NCI-H345 treated with DMSO at 0.1 percent for 48 hours (cell line): ENCODE measurements around the gene CD151.

Experiments
- DNase-seq: peaks from one replicate; lab custom pipeline; 2025; ENCODE audit not compliant: unreplicated experiment; lab: John Stamatoyannopoulos, UW

Gene CD151

DNA sequence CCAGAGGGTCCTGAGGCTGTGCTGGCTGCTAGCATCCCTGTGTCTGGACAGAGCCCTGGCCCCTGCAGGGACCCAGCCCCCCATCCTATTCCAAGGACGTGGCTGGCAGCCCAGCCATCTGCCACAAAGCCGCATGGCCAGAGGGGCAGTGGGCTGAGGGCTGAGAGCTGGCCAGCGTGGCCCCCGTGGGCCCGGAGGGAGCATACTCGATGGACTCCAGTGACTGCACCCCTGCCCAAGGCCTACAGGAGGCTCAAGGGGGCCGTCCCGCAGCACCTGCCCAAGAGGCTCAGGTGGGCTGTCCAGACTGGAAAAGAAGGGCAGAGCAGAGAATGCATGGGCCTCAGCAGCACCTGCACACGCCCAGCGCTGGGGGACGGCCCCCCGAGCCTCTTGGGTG lies 23.0 kb downstream of the CD151 start:
- DNase-seq, result no peak

- no peak for DNase-seq
These were observed 23.6 kb downstream of the CD151 start for GRCh38 chr11:856397-856796.

GRCh38 chr11:858053-858761 lies 25.5 kb downstream of the CD151 start:
- no peak for DNase-seq

DNA sequence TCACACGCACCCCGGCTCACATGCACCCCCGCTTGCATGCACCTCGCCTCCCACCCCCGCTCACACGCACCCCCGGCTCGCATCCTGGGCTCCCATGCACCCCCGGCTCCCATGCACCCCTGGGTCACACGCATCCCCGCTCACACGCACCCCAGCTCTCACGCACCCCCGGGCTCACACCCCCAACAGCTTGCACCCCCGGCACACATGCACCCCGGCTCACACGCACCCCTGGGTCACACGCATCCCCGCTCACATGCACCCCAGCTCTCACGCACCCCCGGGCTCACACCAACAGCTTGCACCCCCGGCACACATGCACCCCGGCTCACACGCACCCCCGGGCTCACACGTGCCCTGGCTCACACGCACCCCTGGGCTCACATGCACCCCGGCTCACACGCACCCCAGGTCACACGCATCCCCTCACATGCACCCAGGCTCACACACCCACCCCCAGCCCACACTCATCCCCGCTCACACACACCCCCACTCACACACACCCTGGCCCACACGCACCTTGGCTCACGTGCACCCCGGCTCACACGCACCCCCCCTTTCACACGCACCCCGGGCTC lies 26.1 kb downstream of the CD151 start:
- DNase-seq, result no peak

GRCh38 chr11:859394-860131 lies 26.8 kb downstream of the CD151 start:
- DNase-seq, result peak; percentile 83

DNA sequence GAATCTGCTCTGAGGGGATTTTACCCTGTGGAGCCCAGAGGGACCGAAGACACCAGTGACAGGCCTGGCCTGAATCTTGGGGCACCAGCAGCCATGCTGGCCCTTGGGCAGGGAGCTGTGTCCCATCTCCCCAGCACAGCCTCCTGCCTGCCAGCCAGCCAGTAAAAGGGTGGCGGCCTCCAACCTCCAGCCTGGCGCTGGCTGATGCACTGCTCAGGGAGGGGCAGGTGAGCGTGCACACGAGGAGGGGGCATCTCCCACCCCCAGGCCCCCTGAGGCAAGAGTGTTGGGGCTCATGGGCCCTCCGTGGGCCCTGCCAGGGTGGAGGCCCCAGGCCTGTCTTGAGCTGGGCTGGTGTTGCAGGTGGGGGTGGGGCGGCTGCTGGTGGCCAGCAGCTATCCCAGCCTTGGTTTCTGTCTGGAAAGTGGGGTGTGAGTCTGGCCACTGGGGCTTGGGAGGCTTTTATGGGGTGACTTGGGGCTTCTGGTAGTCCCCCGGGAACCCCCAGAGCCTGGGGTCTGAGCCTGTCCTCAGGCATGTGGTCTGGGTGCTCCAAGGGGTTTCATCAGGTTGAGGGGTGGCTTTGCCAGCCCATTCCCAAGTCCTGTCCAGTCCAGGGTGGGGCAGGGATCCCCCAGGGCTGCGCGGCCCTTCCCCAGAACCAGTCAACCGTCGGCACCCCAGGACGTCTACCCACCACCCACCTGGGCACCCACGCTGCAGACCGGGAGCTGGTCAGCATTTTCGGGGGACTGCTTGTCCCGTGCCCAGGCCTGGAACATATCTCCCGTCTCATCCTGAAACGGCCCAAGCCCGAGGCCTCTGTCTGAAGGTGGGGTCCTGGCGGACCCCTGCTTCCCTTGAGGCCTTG lies 27.7 kb downstream of the CD151 start:
- DNase-seq, result no peak

GRCh38 chr11:861105-861479 lies 28.3 kb downstream of the CD151 start:
- DNase-seq, result peak; percentile 48

DNA sequence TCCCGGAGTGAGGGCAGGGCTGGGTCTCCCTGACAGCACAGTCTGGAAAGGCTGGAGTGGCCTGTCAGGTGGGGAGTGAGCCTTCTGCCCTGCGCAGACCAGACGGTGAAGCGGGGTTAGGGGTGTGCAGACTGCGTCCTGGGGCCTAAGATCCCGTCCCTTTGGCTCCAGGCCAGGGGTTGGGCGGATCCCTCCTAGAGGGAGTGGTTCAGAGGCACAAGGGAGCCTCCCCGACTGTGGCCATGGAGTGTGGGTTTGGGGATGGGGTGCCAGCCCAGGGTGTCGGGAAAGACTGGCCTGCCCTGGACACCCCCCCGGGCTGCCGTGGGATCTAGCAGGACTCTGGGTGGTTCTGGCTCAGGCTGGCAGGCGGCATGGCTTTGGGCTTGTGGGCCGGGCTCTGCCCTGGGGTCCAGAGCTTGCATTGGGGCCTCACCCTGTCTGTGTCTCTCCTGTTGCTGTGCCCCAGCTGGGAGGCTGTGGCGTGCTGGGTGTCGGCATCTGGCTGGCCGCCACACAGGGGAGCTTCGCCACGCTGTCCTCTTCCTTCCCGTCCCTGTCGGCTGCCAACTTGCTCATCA lies 29.4 kb downstream of the CD151 start:
- DNase-seq, result no peak

DNA sequence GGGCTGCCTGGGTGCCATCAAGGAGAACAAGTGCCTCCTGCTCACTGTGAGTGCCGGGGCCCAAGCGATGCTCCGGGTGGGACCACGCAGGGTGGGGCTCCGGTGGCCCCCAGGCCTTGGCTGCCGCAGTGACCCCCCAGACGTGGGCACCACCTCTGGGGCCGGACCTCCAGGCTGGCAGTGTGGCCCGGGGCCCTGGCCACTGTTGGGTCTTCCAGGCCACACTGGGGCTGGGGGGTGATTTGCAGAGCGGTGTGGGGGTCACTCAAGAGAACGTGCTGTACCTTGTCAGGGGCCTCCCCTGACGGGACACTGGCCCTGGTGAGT lies 29.9 kb downstream of the CD151 start:
- DNase-seq, result no peak

GRCh38 chr11:863023-863909 lies 30.5 kb downstream of the CD151 start:
- DNase-seq, result no peak

GRCh38 chr11:863910-864827 lies 31.4 kb downstream of the CD151 start:
- no peak for DNase-seq

DNA sequence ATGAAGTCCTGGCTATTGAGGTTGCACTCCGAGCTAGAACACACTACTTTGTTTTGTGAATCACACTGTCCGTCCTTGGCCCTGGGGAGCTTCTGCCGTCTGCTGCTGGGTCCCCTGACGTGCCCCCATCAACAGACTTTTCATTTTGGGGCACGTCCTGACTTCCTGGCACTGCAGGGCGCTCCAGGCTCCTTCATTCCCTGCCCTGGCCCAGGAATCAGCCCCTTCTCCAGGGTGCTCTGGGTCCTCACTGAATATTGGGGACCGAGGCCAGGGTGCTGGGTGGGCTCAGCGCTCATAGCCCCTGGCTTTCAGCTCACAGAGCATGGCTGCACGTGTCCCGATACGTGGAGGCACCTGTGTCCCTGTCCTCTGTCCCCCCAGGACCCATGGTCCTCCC lies 32.1 kb downstream of the CD151 start:
- DNase-seq, result no peak

DNA sequence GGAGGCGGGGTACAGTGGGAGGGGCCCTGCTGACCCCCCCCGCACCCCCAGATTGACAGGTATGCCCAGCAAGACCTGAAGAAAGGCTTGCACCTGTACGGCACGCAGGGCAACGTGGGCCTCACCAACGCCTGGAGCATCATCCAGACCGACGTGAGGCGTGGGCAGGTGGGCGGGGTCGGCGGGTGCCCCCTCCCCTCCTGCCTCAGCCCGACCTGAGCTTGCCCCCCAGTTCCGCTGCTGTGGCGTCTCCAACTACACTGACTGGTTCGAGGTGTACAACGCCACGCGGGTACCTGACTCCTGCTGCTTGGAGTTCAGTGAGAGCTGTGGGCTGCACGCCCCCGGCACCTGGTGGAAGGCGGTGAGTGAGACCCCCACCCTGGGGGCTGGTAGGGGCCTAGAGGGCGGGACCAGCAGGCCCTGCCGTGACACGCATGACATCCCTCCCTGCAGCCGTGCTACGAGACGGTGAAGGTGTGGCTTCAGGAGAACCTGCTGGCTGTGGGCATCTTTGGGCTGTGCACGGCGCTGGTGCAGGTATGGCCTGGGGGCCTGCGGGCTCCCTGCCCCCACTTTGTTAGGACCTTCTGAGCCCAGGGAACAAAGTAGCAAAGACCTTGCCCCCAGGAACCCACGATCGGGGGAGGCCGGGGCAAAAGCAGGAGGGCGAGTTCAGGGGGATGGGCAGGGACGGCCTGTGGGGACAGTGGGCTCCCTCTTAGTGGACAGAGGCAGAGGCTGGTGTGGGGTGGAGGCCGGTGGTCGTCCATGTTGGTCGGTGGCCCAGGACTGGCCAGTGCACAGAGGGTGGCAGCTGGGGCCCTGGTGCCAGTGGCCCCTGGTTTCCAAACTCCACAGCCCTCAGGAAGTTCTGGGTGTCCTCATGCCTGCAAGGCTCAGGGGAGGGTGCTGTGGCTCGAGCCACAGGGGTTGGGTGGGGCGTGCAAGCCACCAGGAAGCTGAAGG lies 33.0 kb downstream of the CD151 start:
- no peak for DNase-seq

- DNase-seq, result no peak
These were observed 33.7 kb downstream of the CD151 start for GRCh38 chr11:866481-866880.

DNA sequence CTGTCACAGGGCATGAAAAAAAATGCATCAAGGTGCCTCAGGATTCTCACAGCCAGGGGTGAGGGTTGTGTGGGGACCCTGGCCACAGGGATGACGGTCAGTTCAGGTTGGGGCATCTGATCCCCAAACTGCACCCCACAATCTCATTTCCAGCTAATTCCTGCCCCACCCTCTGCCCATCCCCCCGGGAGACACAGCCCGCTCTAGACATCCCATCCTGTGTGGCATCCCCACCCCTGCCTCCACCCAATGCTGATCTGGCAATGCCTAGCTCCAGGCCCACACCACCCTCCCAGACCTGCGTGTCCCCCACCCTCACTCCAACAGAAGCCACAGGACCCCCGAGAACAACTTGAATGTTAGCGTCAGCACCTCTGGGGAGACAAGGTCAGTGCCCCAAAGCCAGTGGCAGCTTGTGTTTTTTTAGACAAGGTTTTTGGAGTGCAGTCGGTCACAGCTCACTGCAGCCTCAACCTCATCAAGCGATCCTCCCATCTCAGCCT lies 35.2 kb downstream of the CD151 start:
- no peak for DNase-seq

DNA sequence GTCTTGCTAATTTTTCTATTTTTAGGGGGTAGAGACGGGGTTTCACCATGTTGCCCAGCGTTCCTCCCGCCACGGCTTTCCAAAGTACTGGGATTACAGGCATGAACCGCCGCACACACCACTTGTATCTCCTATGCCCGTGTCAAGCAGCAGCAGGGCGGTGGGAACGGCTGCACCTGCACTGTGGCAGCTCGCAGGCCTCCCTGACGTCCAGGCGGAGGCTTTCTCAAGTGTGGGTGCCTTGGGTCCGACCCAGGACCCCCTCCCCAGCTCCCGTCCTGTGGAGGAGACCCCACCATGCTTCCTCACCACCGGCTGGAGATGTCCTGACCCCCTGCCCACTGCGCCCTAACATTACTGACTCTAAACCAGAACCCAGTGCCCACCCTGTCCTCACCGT lies 35.6 kb downstream of the CD151 start:
- DNase-seq, result no peak

DNA sequence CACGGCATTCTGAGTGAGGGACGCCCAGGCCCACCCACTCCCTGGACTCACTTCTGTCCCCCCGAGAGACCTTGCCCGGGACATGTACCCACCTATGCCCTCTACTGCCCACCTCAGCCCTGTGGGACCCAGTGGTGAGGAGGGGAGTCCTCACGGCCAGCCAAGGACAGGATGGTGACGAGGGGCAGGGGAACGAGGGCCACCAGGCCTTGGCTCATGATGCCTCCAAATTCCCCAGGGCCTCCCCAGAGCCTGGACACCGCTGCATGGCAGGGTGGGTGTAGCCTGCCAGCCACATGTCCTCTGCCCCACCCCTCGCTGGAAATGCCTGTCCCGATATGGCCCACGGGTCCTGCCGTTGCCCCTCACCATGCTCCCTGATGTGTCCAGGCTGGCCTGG lies 36.0 kb downstream of the CD151 start:
- DNase-seq, result no peak
